IMR-90 (cell line): Measurements from ENCODE around the gene SNX3. TPM values are rescaled to one million over a fixed set of nuclear protein-coding genes. Genes with fewer than 3 reads are reported as not detected.
"Not testable (repeated sequence)": the region's sequence is repeated elsewhere in the genome, so short reads cannot be mapped to it uniquely, and the experiment has no call there.

Experiments used
- ATAC-seq: fragments of 200-7000 bp; cut with Tn5 transposase; 2 replicates; pipeline ENCODE4 v1.9.1; 2020; ENCODE audit warnings: low read depth, mild to moderate bottlenecking, moderate library complexity
- BruUV-seq: library from RNA; stranded (reverse); fragments of 400-500 nt; replicated peaks from 2 replicates; lab custom pipeline; 2021; lab: Mats Ljungman, UMichigan
- CTCF ChIA-PET: fragments of 300-600 bp; formaldehyde crosslinking; extraction: SDS; loops from one replicate; lab custom pipeline; 2021; ENCODE audit warnings: antibody characterized with exemption; lab: Yijun Ruan, JAX
- POLR2A ChIA-PET: fragments of 300-600 bp; sonication (Branson Sonifier 250); formaldehyde crosslinking; loops from one replicate; lab custom pipeline; 2022; ENCODE audit warnings: antibody characterized with exemption; ENCODE audit not compliant: unreplicated experiment; lab: Charles Lee
- DNase-seq: peaks from one replicate; pipeline ENCODE4 v3.0.0; 2013
- H2AFZ ChIP-seq: replicated peaks from 2 replicates; pipeline ENCODE3; 2013; ENCODE audit warnings: low read length, mild to moderate bottlenecking; ENCODE audit not compliant: poor library complexity
- H2AK5ac ChIP-seq: 2 replicates; pipeline ENCODE4 v1.6.1; 2013; ENCODE audit warnings: low read depth, low read length, inconsistent platforms
- H2AK9ac ChIP-seq: replicated peaks from 2 replicates; pipeline ENCODE3; 2013; ENCODE audit warnings: mild to moderate bottlenecking, low read depth, low read length, moderate library complexity; ENCODE audit not compliant: poor library complexity
- H2BK120ac ChIP-seq: 2 replicates; pipeline ENCODE4 v1.6.1; 2013; ENCODE audit warnings: low read depth, low read length, inconsistent platforms
- H2BK15ac ChIP-seq: 3 replicates; pipeline ENCODE4 v1.6.1; 2013; ENCODE audit warnings: low read depth, low read length, inconsistent platforms
- H2BK20ac ChIP-seq: 2 replicates; pipeline ENCODE4 v1.6.1; 2013; ENCODE audit warnings: low read depth, mild to moderate bottlenecking, inconsistent platforms, low read length, moderate library complexity
- H2BK5ac ChIP-seq: 2 replicates; pipeline ENCODE4 v1.6.1; 2013; ENCODE audit warnings: mild to moderate bottlenecking, low read depth, low read length, inconsistent platforms; ENCODE audit not compliant: poor library complexity, severe bottlenecking
- H3K14ac ChIP-seq: replicated peaks from 2 replicates; pipeline ENCODE4 v1.6.1; 2013; ENCODE audit warnings: low read depth, low read length, inconsistent platforms
- H3K18ac ChIP-seq: 2 replicates; pipeline ENCODE4 v1.6.1; 2013; ENCODE audit warnings: low read depth, low read length, control low read depth
- H3K23ac ChIP-seq: 2 replicates; pipeline ENCODE4 v1.6.1; 2013; ENCODE audit warnings: low read depth, low read length, inconsistent platforms
- H3K27ac ChIP-seq: 2 replicates; pipeline ENCODE4 v1.5.1; 2013; ENCODE audit warnings: mild to moderate bottlenecking, control low read depth, low read length; ENCODE audit not compliant: insufficient read depth
- H3K27me3 ChIP-seq: 2 replicates; pipeline ENCODE4 v1.6.1; 2013; ENCODE audit warnings: low read length; ENCODE audit not compliant: control insufficient read depth, insufficient read depth
- H3K36me3 ChIP-seq: 2 replicates; pipeline ENCODE4 v1.6.1; 2013; ENCODE audit warnings: low read length, mixed read lengths; ENCODE audit not compliant: control insufficient read depth, insufficient read depth
- H3K4ac ChIP-seq: 2 replicates; pipeline ENCODE4 v1.6.1; 2013; ENCODE audit warnings: low read depth, low read length, inconsistent platforms
- H3K4me1 ChIP-seq: 2 replicates; pipeline ENCODE4 v1.6.1; 2013; ENCODE audit warnings: low read length, mixed read lengths; ENCODE audit not compliant: control insufficient read depth, insufficient read depth
- H3K4me2 ChIP-seq: 2 replicates; pipeline ENCODE4 v1.6.1; 2013; ENCODE audit warnings: low read depth, mild to moderate bottlenecking, control low read depth, low read length, moderate library complexity
- H3K4me3 ChIP-seq: 2 replicates; pipeline ENCODE4 v1.5.1; 2013; ENCODE audit warnings: low read depth, mild to moderate bottlenecking, control low read depth, low read length, moderate library complexity; ENCODE audit not compliant: insufficient read depth
- H3K56ac ChIP-seq: 2 replicates; pipeline ENCODE4 v1.6.1; 2013; ENCODE audit warnings: low read length, inconsistent platforms; ENCODE audit not compliant: insufficient read depth; ENCODE audit errors: extremely low read depth
- H3K79me1 ChIP-seq, 2 experiments: 2 replicates each; pipeline ENCODE4 v1.6.1; 2013; ENCODE audit warnings: low read length in 2 of 2, inconsistent platforms in 1 of 2, low read depth in 1 of 2
- H3K9ac ChIP-seq: 2 replicates; pipeline ENCODE4 v1.6.1; 2013; ENCODE audit warnings: low read depth, low read length, control low read depth
- H3K9me1 ChIP-seq: 2 replicates; pipeline ENCODE4 v1.6.1; 2013; ENCODE audit warnings: low read length, inconsistent platforms; ENCODE audit not compliant: insufficient read depth
- H3K9me3 ChIP-seq: 2 replicates; pipeline ENCODE4 v1.6.1; 2013; ENCODE audit warnings: low read length; ENCODE audit not compliant: control insufficient read depth, insufficient read depth
- H4K20me1 ChIP-seq: 2 replicates; pipeline ENCODE4 v1.6.1; 2013; ENCODE audit warnings: low read length, inconsistent platforms; ENCODE audit not compliant: insufficient read depth
- H4K5ac ChIP-seq: 2 replicates; pipeline ENCODE4 v1.6.1; 2013; ENCODE audit warnings: mild to moderate bottlenecking, low read depth, low read length, control low read depth
- H4K8ac ChIP-seq, 2 experiments: 2 replicates each; pipeline ENCODE4 v1.6.1; 2013; ENCODE audit warnings: low read depth in 2 of 2, low read length in 2 of 2, control low read depth in 1 of 2, inconsistent platforms in 1 of 2
- H4K91ac ChIP-seq: 2 replicates; pipeline ENCODE4 v1.6.1; 2013; ENCODE audit warnings: low read depth, low read length, inconsistent platforms; ENCODE audit not compliant: insufficient read depth
- CHD1 ChIP-seq: IDR thresholded peaks from 2 replicates; pipeline ENCODE4 v1.6.1; 2012; ENCODE audit warnings: low read depth, low read length, improper control_type of control experiment
- WGBS, 2 experiments: methylation state at CpG; one replicate each; pipeline versions ENCODE4 v1.1.5 to v1.1.7; 2013; ENCODE audit warnings: missing lambda C conversion rate in 2 of 2; ENCODE audit not compliant: insufficient read length in 1 of 2; ENCODE audit errors: extremely low coverage in 2 of 2; 5-methylcytosine and 5-hydroxymethylcytosine counted together
- dilution Hi-C: fragments of 300-500 bp; cut with HindIII; formaldehyde crosslinking; loops from one replicate; pipeline ENCODE4 v1.14.3; 2018; ENCODE audit warnings: low sequenced_read_pairs; ENCODE audit not compliant: unreplicated experiment
- in situ Hi-C: fragments of 300-500 bp; cut with MboI; formaldehyde crosslinking; loops from 3 replicates; pipeline ENCODE4 v1.14.3; 2019; ENCODE audit warnings: low sequenced_read_pairs, inconsistent platforms, mixed read lengths
- intact Hi-C: fragments of 100-400 bp; cut with micrococcal nuclease; formaldehyde crosslinking; loops from 2 replicates; pipeline ENCODE4 v1.10.0; 2022
- polyA plus RNA-seq, 3 experiments: library from polyadenylated mRNA; depleted of rRNA; stranded (reverse); fragments of >200 nt; gene quantifications; 2 replicates each; pipeline ENCODE4 v1.2.3, GENCODE V29; 2012; ENCODE audit warnings: low replicate concordance in 1 of 3
- total RNA-seq: library from RNA; depleted of rRNA; stranded (reverse); fragments of >200 nt; gene quantifications from 2 replicates; pipeline ENCODE4 v1.2.3, GENCODE V29; 2012

SNX3 gene
- total and polyA plus RNA-seq, 2 of the 4 experiments (the other 2 are of a cell fraction): 105 to 159 TPM

DNA sequence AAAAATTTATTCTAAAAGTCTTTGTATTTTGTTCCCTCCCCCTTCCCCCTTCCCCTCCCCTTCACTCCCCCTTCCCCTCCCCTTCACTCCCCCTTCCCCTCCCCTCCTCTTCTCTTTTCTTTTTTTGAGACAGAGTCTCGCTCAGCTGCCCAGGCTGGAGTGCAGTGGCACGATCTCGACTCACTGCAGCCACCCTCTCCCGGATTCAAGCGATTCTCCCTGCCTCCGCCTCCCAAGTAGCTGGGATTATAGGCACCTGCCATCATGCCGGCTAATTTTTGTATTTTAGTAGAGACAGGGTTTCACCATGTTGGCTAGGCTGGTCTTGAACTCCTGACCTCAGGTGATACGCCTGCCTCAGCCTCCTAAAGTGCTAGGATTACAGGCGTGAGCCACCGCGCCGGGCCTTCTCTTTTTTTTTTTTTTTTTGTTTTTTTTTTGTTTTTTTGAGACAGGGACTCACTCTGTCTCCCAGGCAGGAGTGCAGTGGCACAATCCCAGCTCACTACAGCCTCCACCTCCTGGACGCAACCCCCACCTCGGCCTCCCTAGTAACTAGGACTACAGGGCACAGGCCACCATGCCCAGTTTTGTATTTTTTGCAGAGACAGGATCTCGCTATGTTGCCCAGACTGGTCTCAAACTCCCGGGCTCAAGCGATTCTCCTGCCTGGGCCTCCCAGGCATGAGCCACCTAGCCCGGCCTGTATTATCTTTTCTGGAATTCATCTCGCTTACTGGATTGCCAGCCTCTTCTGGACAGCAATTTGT is 32.9 kb upstream of the SNX3 start (continued):
- TF ChIP-seq CHD1: no peak

DNA sequence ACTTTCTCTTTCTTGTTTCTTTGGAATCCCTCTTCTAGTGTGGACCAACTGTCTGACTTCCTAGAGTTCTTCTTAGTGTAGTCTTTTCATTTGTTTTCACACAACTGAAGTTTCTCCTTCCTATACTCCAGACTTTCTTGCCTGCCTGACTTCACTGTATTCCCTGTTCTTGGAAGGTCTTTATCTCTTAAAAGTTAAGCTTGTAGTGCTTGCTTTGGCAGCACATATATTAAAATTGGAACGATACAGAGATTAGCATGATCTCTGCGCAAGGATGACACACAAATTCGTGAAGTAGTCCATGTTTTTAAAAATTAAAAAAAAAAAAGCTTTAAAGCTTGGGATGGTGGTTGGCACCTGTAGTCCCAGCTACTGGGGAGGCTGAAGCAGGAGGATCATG is 31.7 kb upstream of the SNX3 start:
- H3K4me1 ChIP-seq, H3K56ac ChIP-seq, H2BK20ac ChIP-seq, ATAC-seq, H3K4me2 ChIP-seq, H2AK9ac ChIP-seq, POLR2A ChIA-PET, DNase-seq, H3K23ac ChIP-seq, H2AFZ ChIP-seq, H3K4me3 ChIP-seq, H4K20me1 ChIP-seq, in situ Hi-C loops, H3K9me1 ChIP-seq, H3K27me3 ChIP-seq, H3K18ac ChIP-seq, H3K4ac ChIP-seq, H4K5ac ChIP-seq, H3K27ac ChIP-seq, H4K91ac ChIP-seq, H3K9ac ChIP-seq, dilution Hi-C loops, H4K8ac ChIP-seq, H3K9me3 ChIP-seq, H2BK15ac ChIP-seq, H2AK5ac ChIP-seq, H2BK5ac ChIP-seq, BruUV-seq, H2BK120ac ChIP-seq, H3K14ac ChIP-seq, H3K36me3 ChIP-seq, intact Hi-C loops: not testable (repeated sequence)
- H3K79me1 ChIP-seq: peaks cover 8 to 13% of the 10 kb centered on the region in 2 experiments
- WGBS, 2 experiments: no CpG with 5 or more reads among the region's 3 CpGs
- CTCF ChIA-PET: interaction anchor here (0.7 kb wide), 1 partner anchor 131 kb away, joined by 4 read pairs; no protein-coding TSS in a partner anchor
